Endothelial cell (in vitro differentiated cells): Measurements from ENCODE around the gene KIF1C. TPM values are rescaled to one million over a fixed set of nuclear protein-coding genes. Genes with fewer than 3 reads are reported as not detected.

Source experiments
- DNase-seq: peaks from one replicate; pipeline ENCODE4 v3.0.0; 2021; ENCODE audit warnings: low spot score
- H3K27ac Mint-ChIP-seq: one replicate; pipeline ENCODE4 v1.8.0; 2021; ENCODE audit warnings: mixed read lengths, inconsistent platforms; ENCODE audit not compliant: unreplicated experiment
- H3K27me3 Mint-ChIP-seq: one replicate; pipeline ENCODE4 v1.8.0; 2021; ENCODE audit warnings: mild to moderate bottlenecking, moderate library complexity, mixed read lengths, inconsistent platforms; ENCODE audit not compliant: unreplicated experiment
- H3K36me3 Mint-ChIP-seq: one replicate; pipeline ENCODE4 v1.8.0; 2021; ENCODE audit warnings: mild to moderate bottlenecking, low read depth, mixed read lengths, inconsistent platforms; ENCODE audit not compliant: unreplicated experiment
- H3K4me1 Mint-ChIP-seq: one replicate; pipeline ENCODE4 v1.8.0; 2021; ENCODE audit warnings: mild to moderate bottlenecking, mixed read lengths, inconsistent platforms; ENCODE audit not compliant: unreplicated experiment
- H3K4me3 Mint-ChIP-seq: one replicate; pipeline ENCODE4 v1.8.0; 2021; ENCODE audit warnings: mild to moderate bottlenecking, mixed read lengths, inconsistent platforms; ENCODE audit not compliant: unreplicated experiment
- H3K9me3 Mint-ChIP-seq: one replicate; pipeline ENCODE4 v1.8.0; 2021; ENCODE audit warnings: mixed read lengths, inconsistent platforms; ENCODE audit not compliant: unreplicated experiment
- total RNA-seq: library from RNA; stranded (reverse); fragmentation: NEBNext Ultra II Directional; extraction: Animal tissue kit (Norgen Biotek cat#: 25700); gene quantifications from one replicate; pipeline ENCODE4 v1.2.1, GENCODE V29; 2021; ENCODE audit not compliant: unreplicated experiment
- TF ChIP-seq, protein P1 (sequence below): fragments of 200-600 bp; sonication (generic); IDR thresholded peaks from one replicate; pipeline ENCODE4 v1.5.0; 2021; ENCODE audit warnings: antibody characterized with exemption; ENCODE audit not compliant: unreplicated experiment

Gene KIF1C
- total RNA-seq, 1 donor from 2014 or later, result 127 TPM

DNA sequence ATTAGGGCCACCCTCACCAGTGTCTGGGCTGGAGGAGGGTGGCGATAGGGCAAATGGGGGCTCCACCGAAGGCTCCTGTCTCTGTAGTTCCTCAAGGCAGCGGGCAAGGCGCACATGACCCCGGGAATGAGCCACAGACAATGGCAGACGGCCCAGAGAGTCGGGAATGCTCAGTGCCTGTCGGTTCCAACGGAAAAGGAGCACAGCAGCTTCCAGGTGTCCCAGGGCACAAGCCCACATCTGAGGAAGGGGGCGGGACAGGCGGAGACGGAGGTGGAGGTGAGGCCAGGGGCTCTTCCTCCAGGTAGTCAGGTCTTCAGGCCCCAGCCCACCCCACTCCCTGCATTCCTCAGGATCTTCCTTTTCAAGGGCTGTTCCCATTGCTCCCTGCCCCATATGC, 25.0 kb upstream of the KIF1C start:
- Mint-ChIP-seq H3K4me1 (peaks cover 4% of the 10 kb centered on the region), H3K9me3 (no peaks in the 10 kb centered on the region), H3K27me3 (peaks cover 13% of the 10 kb centered on the region), H3K36me3 (peaks cover 60% of the 10 kb centered on the region), H3K4me3 (no peak overlapping the region), H3K27ac (no peak overlapping the region)
- TF ChIP-seq, protein P1, sequence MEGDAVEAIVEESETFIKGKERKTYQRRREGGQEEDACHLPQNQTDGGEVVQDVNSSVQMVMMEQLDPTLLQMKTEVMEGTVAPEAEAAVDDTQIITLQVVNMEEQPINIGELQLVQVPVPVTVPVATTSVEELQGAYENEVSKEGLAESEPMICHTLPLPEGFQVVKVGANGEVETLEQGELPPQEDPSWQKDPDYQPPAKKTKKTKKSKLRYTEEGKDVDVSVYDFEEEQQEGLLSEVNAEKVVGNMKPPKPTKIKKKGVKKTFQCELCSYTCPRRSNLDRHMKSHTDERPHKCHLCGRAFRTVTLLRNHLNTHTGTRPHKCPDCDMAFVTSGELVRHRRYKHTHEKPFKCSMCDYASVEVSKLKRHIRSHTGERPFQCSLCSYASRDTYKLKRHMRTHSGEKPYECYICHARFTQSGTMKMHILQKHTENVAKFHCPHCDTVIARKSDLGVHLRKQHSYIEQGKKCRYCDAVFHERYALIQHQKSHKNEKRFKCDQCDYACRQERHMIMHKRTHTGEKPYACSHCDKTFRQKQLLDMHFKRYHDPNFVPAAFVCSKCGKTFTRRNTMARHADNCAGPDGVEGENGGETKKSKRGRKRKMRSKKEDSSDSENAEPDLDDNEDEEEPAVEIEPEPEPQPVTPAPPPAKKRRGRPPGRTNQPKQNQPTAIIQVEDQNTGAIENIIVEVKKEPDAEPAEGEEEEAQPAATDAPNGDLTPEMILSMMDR, result no peak
- no peak for DNase-seq

DNA sequence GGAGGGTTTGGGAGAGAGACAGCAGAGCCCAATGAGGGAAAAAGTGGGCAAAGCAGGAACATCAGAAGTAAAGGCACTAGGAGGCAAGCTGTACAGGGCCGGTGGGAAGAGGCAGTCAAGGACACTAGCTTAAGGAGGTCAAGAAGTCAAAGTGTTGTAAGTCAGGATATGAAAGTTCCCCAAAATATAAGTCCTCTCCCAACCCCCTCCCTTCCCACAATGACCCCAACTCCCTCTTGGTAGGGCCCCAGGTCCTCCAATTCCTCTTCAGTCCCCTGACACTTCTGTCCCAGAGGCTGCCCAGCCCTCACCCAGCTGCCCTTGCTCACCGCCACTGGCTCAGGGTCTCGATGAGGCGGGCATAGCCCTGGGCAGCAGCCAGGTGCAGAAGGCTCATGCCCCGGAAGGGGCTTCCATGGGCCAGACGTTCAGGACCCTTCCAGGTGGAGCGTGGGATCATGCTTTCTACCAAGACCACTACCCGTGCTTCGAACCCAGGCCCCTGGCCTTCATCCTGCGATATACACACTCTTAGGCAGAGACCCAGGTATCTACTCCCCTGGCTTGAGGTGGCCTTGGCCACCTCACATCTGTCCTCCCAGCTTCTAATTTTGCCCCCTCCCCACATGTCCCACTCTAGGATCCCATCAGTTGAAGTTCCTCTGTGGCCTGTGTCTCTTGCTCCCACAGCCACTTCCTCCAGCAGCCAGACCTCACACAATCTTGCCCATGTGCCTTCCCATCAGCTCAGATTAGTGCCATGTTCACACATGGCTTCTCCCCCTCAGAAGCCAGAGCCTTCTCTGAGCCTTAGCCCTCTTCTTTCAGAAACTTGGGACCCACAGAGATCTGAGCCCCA, 24.3 kb upstream of the KIF1C start:
- no peak overlapping the region for H3K27ac Mint-ChIP-seq
- no peak for DNase-seq
- peaks cover 13% of the 10 kb centered on the region for H3K27me3 Mint-ChIP-seq
- H3K4me3 Mint-ChIP-seq, result peak overlapping the region; percentile 76
- TF ChIP-seq, protein P1, result no peak
- H3K36me3 Mint-ChIP-seq, result peaks cover 60% of the 10 kb centered on the region
- H3K9me3 Mint-ChIP-seq, result no peaks in the 10 kb centered on the region
- peaks cover 4% of the 10 kb centered on the region for H3K4me1 Mint-ChIP-seq

DNA sequence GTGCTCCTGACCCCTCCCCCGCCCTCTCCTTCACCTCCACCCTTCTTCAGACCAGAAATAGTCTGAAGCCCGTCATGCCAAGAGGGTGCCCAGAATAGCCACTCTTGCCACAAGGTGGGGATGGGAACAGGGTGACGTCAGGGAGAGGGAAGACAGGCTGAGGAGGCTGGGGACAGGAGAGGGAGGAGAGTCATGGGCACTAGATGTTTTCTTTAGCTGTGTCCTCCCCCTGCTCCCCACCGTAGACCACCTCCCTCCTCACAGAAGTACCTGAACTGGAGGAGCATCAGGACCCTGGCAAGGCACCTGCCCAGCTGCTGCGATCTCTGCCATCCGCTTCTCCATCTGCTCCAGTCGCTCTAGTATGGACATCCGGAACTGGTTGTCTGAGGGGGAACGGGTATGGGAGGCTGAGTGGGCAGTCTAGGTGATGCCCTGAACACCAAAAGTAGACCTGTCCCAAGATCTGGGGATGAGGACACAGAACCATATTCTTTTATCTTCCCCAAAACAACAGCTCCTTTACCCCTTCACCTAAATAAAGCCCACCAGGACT, 23.6 kb upstream of the KIF1C start:
- TF ChIP-seq, protein P1, result no peak
- peak overlapping the region; percentile 76 for H3K4me3 Mint-ChIP-seq
- H3K36me3 Mint-ChIP-seq, result peaks cover 58% of the 10 kb centered on the region
- H3K4me1 Mint-ChIP-seq, result peaks cover 4% of the 10 kb centered on the region
- peaks cover 13% of the 10 kb centered on the region for H3K27me3 Mint-ChIP-seq
- peak overlapping the region; percentile 61 for H3K27ac Mint-ChIP-seq
- no peaks in the 10 kb centered on the region for H3K9me3 Mint-ChIP-seq
- DNase-seq, result no peak

DNA sequence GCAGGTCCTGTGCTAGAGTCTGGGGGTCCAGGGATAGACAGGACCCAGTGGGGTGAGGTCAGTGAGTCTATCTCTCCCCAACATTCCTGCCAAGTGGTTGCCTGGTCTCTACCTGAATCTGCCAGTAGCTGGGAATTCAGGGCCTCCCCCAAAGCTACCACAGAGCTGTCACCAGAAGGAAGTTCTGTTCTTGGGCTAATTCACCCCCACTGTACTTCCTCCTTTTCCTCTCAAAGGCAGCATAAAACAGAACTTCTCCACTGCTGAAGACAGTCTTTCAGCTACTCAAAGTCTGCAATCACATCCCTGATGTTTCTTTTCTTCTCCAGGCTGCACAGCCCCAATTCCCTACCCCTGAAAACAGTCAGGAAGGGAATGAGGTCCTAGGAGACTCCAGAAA, 19.0 kb upstream of the KIF1C start:
- peaks cover 11% of the 10 kb centered on the region for H3K4me1 Mint-ChIP-seq
- H3K27me3 Mint-ChIP-seq, result peaks cover 12% of the 10 kb centered on the region
- DNase-seq, result no peak
- no peak overlapping the region for H3K27ac Mint-ChIP-seq
- peaks cover 52% of the 10 kb centered on the region for H3K36me3 Mint-ChIP-seq
- no peaks in the 10 kb centered on the region for H3K9me3 Mint-ChIP-seq
- no peak overlapping the region for H3K4me3 Mint-ChIP-seq
- TF ChIP-seq, protein P1, result no peak

DNA sequence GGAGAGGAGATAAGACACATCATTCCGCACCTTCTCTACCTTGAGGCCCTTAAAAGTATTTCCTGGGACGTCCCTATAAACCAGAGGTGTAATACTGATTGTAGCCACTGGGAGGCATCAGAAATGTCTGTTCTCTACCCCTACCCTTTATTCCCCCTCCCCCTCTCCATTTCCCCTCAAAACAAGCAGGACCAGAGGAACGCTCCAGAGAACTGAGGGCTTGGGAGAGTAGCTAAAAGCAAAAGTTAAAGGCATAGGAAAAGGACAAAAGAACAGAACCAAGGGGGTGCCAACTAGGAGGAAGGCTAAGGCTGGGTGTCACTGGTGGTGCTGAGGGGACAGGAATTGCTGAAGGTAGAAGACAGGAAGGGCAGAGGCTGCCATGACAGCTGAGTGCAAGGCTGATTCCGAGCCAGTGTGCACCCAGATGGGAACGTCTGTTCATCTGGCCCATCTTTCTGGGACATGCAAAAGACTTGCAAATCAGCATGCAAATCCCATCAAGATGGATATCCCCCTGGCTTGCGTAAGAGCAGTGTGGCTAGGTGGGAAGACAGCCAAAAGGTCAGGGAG, 17.0 kb upstream of the KIF1C start:
- TF ChIP-seq, protein P1, result peak; percentile 80
- Mint-ChIP-seq H3K4me1 (peaks cover 11% of the 10 kb centered on the region), H3K27me3 (peaks cover 11% of the 10 kb centered on the region), H3K9me3 (no peaks in the 10 kb centered on the region), H3K4me3 (peak overlapping the region; percentile 74), H3K36me3 (peaks cover 38% of the 10 kb centered on the region), H3K27ac (peak overlapping the region; percentile 82)
- DNase-seq, result peak; percentile 69
